WTC11 (cell line): ENCODE data around the gene SH2D4B. TPM values are rescaled to one million over a fixed set of nuclear protein-coding genes. Genes with fewer than 3 reads are reported as not detected.

Source experiments
- ATAC-seq: fragments of 200-7000 bp; cut with Tn5 transposase; 2 replicates; pipeline ENCODE4 v1.10.0; 2021; ENCODE audit warnings: mild to moderate bottlenecking, moderate library complexity
- CTCF ChIA-PET: fragments of 300-600 bp; sonication (Branson Sonifier 250); formaldehyde crosslinking; loops from one replicate; lab custom pipeline; 2021; ENCODE audit warnings: antibody characterized with exemption; lab: Charles Lee
- POLR2A ChIA-PET: fragments of 350-600 bp; sonication (Branson Sonifier 250); formaldehyde crosslinking; loops from one replicate; lab custom pipeline; 2021; ENCODE audit warnings: antibody characterized with exemption; lab: Charles Lee
- DNase-seq: peaks from one replicate; pipeline ENCODE4 v3.0.0; 2021; ENCODE audit warnings: low spot score
- H3K27ac Mint-ChIP-seq: 2 replicates; pipeline ENCODE4 v1.8.0; 2021; ENCODE audit warnings: mixed read lengths
- H3K27me3 Mint-ChIP-seq: 2 replicates; pipeline ENCODE4 v1.8.0; 2021; ENCODE audit warnings: low read depth, mild to moderate bottlenecking, moderate library complexity, mixed read lengths
- H3K36me3 Mint-ChIP-seq: 2 replicates; pipeline ENCODE4 v1.8.0; 2021; ENCODE audit warnings: mixed read lengths
- H3K4me1 Mint-ChIP-seq: 2 replicates; pipeline ENCODE4 v1.8.0; 2022; ENCODE audit warnings: mixed read lengths
- H3K4me3 Mint-ChIP-seq: 2 replicates; pipeline ENCODE4 v1.8.0; 2021; ENCODE audit warnings: mild to moderate bottlenecking, moderate library complexity, mixed read lengths
- H3K9me3 Mint-ChIP-seq: 2 replicates; pipeline ENCODE4 v1.8.0; 2021; ENCODE audit warnings: mixed read lengths
- CREM ChIP-seq: sonication (generic); formaldehyde crosslinking; IDR thresholded peaks from 2 replicates; pipeline ENCODE4 v1.8.1; 2022; ENCODE audit warnings: mild to moderate bottlenecking, missing genetic modification reagents, moderate library complexity
- FOXJ3 ChIP-seq: sonication (generic); formaldehyde crosslinking; IDR thresholded peaks from 2 replicates; pipeline ENCODE4 v1.9.0; 2021; ENCODE audit warnings: missing genetic modification reagents, mild to moderate bottlenecking, borderline replicate concordance
- FOXP1 ChIP-seq: sonication (generic); formaldehyde crosslinking; IDR thresholded peaks from 2 replicates; pipeline ENCODE4 v1.8.0; 2022; ENCODE audit warnings: missing genetic modification reagents, mild to moderate bottlenecking, moderate library complexity, borderline replicate concordance
- MYBL2 ChIP-seq: sonication (generic); formaldehyde crosslinking; IDR thresholded peaks from 2 replicates; pipeline ENCODE4 v1.8.1; 2023; ENCODE audit warnings: mild to moderate bottlenecking, moderate library complexity, missing genetic modification reagents
- NFYB ChIP-seq: sonication (generic); formaldehyde crosslinking; conservative IDR thresholded peaks from 2 replicates; pipeline ENCODE4 v1.8.0; 2022; ENCODE audit warnings: low read depth, missing genetic modification reagents
- NR2C2 ChIP-seq: sonication (generic); formaldehyde crosslinking; IDR thresholded peaks from 2 replicates; pipeline ENCODE4 v1.8.0; 2022; ENCODE audit warnings: mild to moderate bottlenecking, missing genetic modification reagents
- OVOL2 ChIP-seq: fragments of 250-450 bp; sonication (Bioruptor Pico); IDR thresholded peaks from 2 replicates; pipeline ENCODE4 v1.9.0; 2021; ENCODE audit warnings: mild to moderate bottlenecking, borderline replicate concordance
- PRRX2 ChIP-seq: fragments of 250-450 bp; sonication (Bioruptor Pico); IDR thresholded peaks from 2 replicates; pipeline ENCODE4 v1.8.0; 2021; ENCODE audit warnings: mild to moderate bottlenecking
- SOX15 ChIP-seq: fragments of 250-450 bp; sonication (Bioruptor Pico); IDR thresholded peaks from 2 replicates; pipeline ENCODE4 v1.9.0; 2021; ENCODE audit warnings: mild to moderate bottlenecking
- ZBTB21 ChIP-seq: sonication (generic); formaldehyde crosslinking; IDR thresholded peaks from 2 replicates; pipeline ENCODE4 v1.8.1; 2023; ENCODE audit warnings: mild to moderate bottlenecking, missing genetic modification reagents, borderline replicate concordance
- ZNF317 ChIP-seq: sonication (generic); formaldehyde crosslinking; IDR thresholded peaks from 2 replicates; pipeline ENCODE4 v1.8.1; 2023; ENCODE audit warnings: low read depth, mild to moderate bottlenecking, moderate library complexity, missing genetic modification reagents, borderline replicate concordance
- total RNA-seq: library from RNA; stranded (reverse); gene quantifications from 3 replicates; pipeline ENCODE4 v1.2.3, GENCODE V29; 2021
- TF ChIP-seq, protein P1 (sequence below): sonication (generic); formaldehyde crosslinking; IDR thresholded peaks from 2 replicates; pipeline ENCODE4 v1.8.0; 2023; ENCODE audit warnings: mild to moderate bottlenecking, missing genetic modification reagents
- TF ChIP-seq, protein P2 (sequence below): fragments of 250-450 bp; sonication (Bioruptor Pico); IDR thresholded peaks from 2 replicates; pipeline ENCODE4 v1.8.0; 2021; ENCODE audit warnings: mild to moderate bottlenecking
- TF ChIP-seq, protein P3 (sequence below): sonication (generic); formaldehyde crosslinking; IDR thresholded peaks from 2 replicates; pipeline ENCODE4 v1.8.0; 2022; ENCODE audit warnings: mild to moderate bottlenecking, missing genetic modification reagents
- TF ChIP-seq, protein P4 (sequence below): fragments of 250-450 bp; sonication (Bioruptor Pico); IDR thresholded peaks from 2 replicates; pipeline ENCODE4 v1.9.0; 2021; ENCODE audit warnings: mild to moderate bottlenecking
- TF ChIP-seq, protein P5 (sequence below): sonication (generic); formaldehyde crosslinking; IDR thresholded peaks from 2 replicates; pipeline ENCODE4 v1.8.1; 2023; ENCODE audit warnings: mild to moderate bottlenecking, missing genetic modification reagents, borderline replicate concordance
- TF ChIP-seq, protein P6 (sequence below): sonication (generic); formaldehyde crosslinking; IDR thresholded peaks from 2 replicates; pipeline ENCODE4 v1.8.1; 2023; ENCODE audit warnings: mild to moderate bottlenecking, missing genetic modification reagents, moderate library complexity

Gene SH2D4B
- total RNA-seq, 1 experiment from 2014 or later, result 0.04 TPM

DNA sequence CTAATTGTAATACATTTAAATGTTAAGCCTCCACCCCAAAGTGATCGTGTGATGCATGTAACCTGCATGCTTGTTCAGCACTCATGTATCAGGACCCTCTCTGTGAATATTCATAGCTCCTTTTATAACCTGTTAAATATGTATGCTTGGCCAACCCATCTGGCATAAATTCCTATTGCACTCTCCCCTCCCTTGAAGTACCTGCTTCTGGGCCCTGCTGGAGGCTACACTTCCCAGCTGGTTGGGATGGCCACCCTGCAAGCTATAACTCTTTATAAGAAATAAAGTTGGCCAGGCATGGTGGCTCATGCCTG lies 149.7 kb downstream of the SH2D4B start (continued):
- TF ChIP-seq, protein P1, sequence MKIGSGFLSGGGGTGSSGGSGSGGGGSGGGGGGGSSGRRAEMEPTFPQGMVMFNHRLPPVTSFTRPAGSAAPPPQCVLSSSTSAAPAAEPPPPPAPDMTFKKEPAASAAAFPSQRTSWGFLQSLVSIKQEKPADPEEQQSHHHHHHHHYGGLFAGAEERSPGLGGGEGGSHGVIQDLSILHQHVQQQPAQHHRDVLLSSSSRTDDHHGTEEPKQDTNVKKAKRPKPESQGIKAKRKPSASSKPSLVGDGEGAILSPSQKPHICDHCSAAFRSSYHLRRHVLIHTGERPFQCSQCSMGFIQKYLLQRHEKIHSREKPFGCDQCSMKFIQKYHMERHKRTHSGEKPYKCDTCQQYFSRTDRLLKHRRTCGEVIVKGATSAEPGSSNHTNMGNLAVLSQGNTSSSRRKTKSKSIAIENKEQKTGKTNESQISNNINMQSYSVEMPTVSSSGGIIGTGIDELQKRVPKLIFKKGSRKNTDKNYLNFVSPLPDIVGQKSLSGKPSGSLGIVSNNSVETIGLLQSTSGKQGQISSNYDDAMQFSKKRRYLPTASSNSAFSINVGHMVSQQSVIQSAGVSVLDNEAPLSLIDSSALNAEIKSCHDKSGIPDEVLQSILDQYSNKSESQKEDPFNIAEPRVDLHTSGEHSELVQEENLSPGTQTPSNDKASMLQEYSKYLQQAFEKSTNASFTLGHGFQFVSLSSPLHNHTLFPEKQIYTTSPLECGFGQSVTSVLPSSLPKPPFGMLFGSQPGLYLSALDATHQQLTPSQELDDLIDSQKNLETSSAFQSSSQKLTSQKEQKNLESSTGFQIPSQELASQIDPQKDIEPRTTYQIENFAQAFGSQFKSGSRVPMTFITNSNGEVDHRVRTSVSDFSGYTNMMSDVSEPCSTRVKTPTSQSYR, result no peak
- TF ChIP-seq FOXP1 (CRISPR knock-in tag) (no peak), NR2C2 (CRISPR knock-in tag) (no peak), OVOL2 (CRISPR knock-in tag) (no peak), CREM (no peak), ZBTB21 (CRISPR knock-in tag) (no peak)
- TF ChIP-seq, protein P2, sequence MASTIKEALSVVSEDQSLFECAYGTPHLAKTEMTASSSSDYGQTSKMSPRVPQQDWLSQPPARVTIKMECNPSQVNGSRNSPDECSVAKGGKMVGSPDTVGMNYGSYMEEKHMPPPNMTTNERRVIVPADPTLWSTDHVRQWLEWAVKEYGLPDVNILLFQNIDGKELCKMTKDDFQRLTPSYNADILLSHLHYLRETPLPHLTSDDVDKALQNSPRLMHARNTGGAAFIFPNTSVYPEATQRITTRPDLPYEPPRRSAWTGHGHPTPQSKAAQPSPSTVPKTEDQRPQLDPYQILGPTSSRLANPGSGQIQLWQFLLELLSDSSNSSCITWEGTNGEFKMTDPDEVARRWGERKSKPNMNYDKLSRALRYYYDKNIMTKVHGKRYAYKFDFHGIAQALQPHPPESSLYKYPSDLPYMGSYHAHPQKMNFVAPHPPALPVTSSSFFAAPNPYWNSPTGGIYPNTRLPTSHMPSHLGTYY (CRISPR knock-in tag), result no peak

DNA sequence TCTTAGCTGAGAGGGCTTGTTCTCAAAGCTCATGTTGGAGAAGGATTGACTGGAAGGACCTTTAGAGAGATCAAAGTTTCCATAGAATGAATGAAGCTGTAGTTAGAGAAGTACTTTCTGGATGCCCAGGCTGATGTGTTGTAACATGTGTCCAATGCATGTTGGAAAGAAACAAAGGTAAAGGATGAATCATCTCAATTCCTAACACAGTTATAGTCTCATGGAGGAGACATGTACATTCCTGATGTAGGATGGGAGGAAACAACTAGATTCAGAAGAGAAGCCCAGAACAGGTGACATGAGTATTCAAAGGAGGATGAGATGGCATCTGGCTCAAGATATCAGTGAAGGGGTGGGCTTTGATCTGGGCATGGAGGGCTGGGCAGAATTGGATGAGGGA lies 152.7 kb downstream of the SH2D4B start:
- H3K27me3 Mint-ChIP-seq, result no peaks in the 10 kb centered on the region; the same call in 1 of the 2 replicates
- no peak overlapping the region for H3K4me3 Mint-ChIP-seq
- no peak for TF ChIP-seq MYBL2 (CRISPR knock-in tag)
- TF ChIP-seq, protein P3, sequence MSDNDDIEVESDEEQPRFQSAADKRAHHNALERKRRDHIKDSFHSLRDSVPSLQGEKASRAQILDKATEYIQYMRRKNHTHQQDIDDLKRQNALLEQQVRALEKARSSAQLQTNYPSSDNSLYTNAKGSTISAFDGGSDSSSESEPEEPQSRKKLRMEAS (CRISPR knock-in tag), result no peak
- TF ChIP-seq, protein P4, sequence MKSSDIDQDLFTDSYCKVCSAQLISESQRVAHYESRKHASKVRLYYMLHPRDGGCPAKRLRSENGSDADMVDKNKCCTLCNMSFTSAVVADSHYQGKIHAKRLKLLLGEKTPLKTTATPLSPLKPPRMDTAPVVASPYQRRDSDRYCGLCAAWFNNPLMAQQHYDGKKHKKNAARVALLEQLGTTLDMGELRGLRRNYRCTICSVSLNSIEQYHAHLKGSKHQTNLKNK, result no peak
- TF ChIP-seq, protein P5, sequence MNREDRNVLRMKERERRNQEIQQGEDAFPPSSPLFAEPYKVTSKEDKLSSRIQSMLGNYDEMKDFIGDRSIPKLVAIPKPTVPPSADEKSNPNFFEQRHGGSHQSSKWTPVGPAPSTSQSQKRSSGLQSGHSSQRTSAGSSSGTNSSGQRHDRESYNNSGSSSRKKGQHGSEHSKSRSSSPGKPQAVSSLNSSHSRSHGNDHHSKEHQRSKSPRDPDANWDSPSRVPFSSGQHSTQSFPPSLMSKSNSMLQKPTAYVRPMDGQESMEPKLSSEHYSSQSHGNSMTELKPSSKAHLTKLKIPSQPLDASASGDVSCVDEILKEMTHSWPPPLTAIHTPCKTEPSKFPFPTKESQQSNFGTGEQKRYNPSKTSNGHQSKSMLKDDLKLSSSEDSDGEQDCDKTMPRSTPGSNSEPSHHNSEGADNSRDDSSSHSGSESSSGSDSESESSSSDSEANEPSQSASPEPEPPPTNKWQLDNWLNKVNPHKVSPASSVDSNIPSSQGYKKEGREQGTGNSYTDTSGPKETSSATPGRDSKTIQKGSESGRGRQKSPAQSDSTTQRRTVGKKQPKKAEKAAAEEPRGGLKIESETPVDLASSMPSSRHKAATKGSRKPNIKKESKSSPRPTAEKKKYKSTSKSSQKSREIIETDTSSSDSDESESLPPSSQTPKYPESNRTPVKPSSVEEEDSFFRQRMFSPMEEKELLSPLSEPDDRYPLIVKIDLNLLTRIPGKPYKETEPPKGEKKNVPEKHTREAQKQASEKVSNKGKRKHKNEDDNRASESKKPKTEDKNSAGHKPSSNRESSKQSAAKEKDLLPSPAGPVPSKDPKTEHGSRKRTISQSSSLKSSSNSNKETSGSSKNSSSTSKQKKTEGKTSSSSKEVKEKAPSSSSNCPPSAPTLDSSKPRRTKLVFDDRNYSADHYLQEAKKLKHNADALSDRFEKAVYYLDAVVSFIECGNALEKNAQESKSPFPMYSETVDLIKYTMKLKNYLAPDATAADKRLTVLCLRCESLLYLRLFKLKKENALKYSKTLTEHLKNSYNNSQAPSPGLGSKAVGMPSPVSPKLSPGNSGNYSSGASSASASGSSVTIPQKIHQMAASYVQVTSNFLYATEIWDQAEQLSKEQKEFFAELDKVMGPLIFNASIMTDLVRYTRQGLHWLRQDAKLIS, result no peak
- TF ChIP-seq ZNF317, result no peak
- no peak for TF ChIP-seq PRRX2 (CRISPR knock-in tag)
- TF ChIP-seq NFYB, result no peak
- no peak for TF ChIP-seq SOX15
- TF ChIP-seq, protein P6, sequence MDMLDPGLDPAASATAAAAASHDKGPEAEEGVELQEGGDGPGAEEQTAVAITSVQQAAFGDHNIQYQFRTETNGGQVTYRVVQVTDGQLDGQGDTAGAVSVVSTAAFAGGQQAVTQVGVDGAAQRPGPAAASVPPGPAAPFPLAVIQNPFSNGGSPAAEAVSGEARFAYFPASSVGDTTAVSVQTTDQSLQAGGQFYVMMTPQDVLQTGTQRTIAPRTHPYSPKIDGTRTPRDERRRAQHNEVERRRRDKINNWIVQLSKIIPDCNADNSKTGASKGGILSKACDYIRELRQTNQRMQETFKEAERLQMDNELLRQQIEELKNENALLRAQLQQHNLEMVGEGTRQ (CRISPR knock-in tag), result no peak
- TF ChIP-seq ZBTB21 (CRISPR knock-in tag), result no peak
- no peak for TF ChIP-seq FOXJ3
- TF ChIP-seq, all 79 proteins: peak for 0
- Mint-ChIP-seq H3K27ac (no peak overlapping the region), H3K4me1 (no peaks in the 10 kb centered on the region), H3K36me3 (no peaks in the 10 kb centered on the region), H3K9me3 (0 out of 2 replicates have a peak, but pooled peaks cover 4% of the 10 kb centered on the region)
- POLR2A ChIA-PET, result no interaction called here
- CTCF ChIA-PET, result interaction anchor here (1.2 kb wide), 1 partner anchor 27 kb away, joined by 3 read pairs; no protein-coding TSS in a partner anchor
- DNase-seq (no peak), ATAC-seq (no peak)
